HEK293 (cell line): ENCODE data around the gene CLCF1.

Source experiments
- CTCF ChIA-PET: fragments of 350-600 bp; formaldehyde crosslinking; extraction: SDS; loops from one replicate; lab custom pipeline; 2021; ENCODE audit warnings: antibody characterized with exemption; lab: Yijun Ruan, JAX
- POLR2A ChIA-PET: fragments of 300-600 bp; formaldehyde crosslinking; extraction: SDS; loops from one replicate; lab custom pipeline; 2020; ENCODE audit warnings: antibody characterized with exemption, inconsistent platforms; lab: Yijun Ruan, JAX
- H3K27ac ChIP-seq: fragments of 200-500 bp; sonication (Bioruptor generic); 2 replicates; pipeline ENCODE4 v1.5.1; 2014; ENCODE audit warnings: low read depth, low read length, control low read depth, inconsistent platforms; ENCODE audit errors: extremely low read depth
- H3K36me3 ChIP-seq, 2 experiments: fragments of 200-500 bp in 1 of 2; sonication (Bioruptor generic) in 1 of 2; 1 replicate in 1 of 2; 2 replicates in 1 of 2; pipeline ENCODE4 v1.5.1; 2014 to 2017; ENCODE audit warnings: inconsistent platforms in 2 of 2, low read length in 2 of 2; ENCODE audit not compliant: control insufficient read depth in 2 of 2, insufficient read depth in 1 of 2
- H3K4me1 ChIP-seq: fragments of 200-500 bp; sonication (Bioruptor generic); 2 replicates; pipeline ENCODE4 v1.5.1; 2014; ENCODE audit warnings: mild to moderate bottlenecking, low read length, inconsistent platforms; ENCODE audit not compliant: control insufficient read depth, insufficient read depth
- H3K4me3 ChIP-seq: 2 replicates; pipeline ENCODE4 v1.5.1; 2011; ENCODE audit warnings: low read depth, mild to moderate bottlenecking, control low read depth, low read length, moderate library complexity
- H3K9me3 ChIP-seq: fragments of 200-500 bp; sonication (Bioruptor generic); 2 replicates; pipeline ENCODE4 v1.5.1; 2014; ENCODE audit warnings: low read depth, low read length, inconsistent platforms; ENCODE audit not compliant: control insufficient read depth, insufficient read depth
- EGR2 ChIP-seq: fragments of 450-650 bp; formaldehyde crosslinking; IDR thresholded peaks from 2 replicates; pipeline ENCODE4 v1.5.1; 2016; ENCODE audit warnings: low read depth, missing biosample characterization, missing genetic modification characterization
- GLI2 ChIP-seq: fragments of 450-650 bp; formaldehyde crosslinking; IDR thresholded peaks from 2 replicates; pipeline ENCODE4; 2017; ENCODE audit warnings: missing biosample characterization, missing genetic modification characterization, low read depth, borderline replicate concordance
- GLIS1 ChIP-seq: fragments of 450-650 bp; formaldehyde crosslinking; IDR thresholded peaks from 2 replicates; pipeline ENCODE4 v1.5.1; 2016; ENCODE audit warnings: missing biosample characterization, missing genetic modification characterization
- GLIS2 ChIP-seq: fragments of 450-650 bp; formaldehyde crosslinking; IDR thresholded peaks from 2 replicates; pipeline ENCODE4 v1.5.1; 2016; ENCODE audit warnings: missing biosample characterization, missing genetic modification characterization
- KLF10 ChIP-seq: fragments of 450-650 bp; IDR thresholded peaks from 2 replicates; pipeline ENCODE4 v1.5.1; 2018; ENCODE audit warnings: missing biosample characterization, mild to moderate bottlenecking, missing genetic modification characterization
- SCRT1 ChIP-seq: fragments of 450-650 bp; formaldehyde crosslinking; IDR thresholded peaks from 2 replicates; pipeline ENCODE4 v1.5.1; 2016; ENCODE audit warnings: missing biosample characterization, missing genetic modification characterization, borderline replicate concordance
- YY1 ChIP-seq: fragments of 450-650 bp; formaldehyde crosslinking; IDR thresholded peaks from 2 replicates; pipeline ENCODE4 v1.5.1; 2018; ENCODE audit warnings: missing biosample characterization, missing genetic modification characterization
- ZFHX2 ChIP-seq: fragments of 450-650 bp; formaldehyde crosslinking; conservative IDR thresholded peaks from 2 replicates; pipeline ENCODE4 v1.5.1; 2016; ENCODE audit warnings: missing biosample characterization, missing genetic modification characterization
- ZIC2 ChIP-seq: fragments of 450-650 bp; formaldehyde crosslinking; IDR thresholded peaks from 2 replicates; pipeline ENCODE4 v1.5.1; 2016; ENCODE audit warnings: missing biosample characterization, missing genetic modification characterization
- ZNF292 ChIP-seq: fragments of 450-650 bp; formaldehyde crosslinking; IDR thresholded peaks from 2 replicates; pipeline ENCODE4 v1.5.1; 2016; ENCODE audit warnings: low read depth, missing biosample characterization, missing genetic modification characterization, borderline replicate concordance
- ZNF302 ChIP-seq: fragments of 450-650 bp; formaldehyde crosslinking; IDR thresholded peaks from 2 replicates; pipeline ENCODE4 v1.5.1; 2016; ENCODE audit warnings: missing biosample characterization, missing genetic modification characterization, low read depth
- ZNF341 ChIP-seq: fragments of 450-650 bp; formaldehyde crosslinking; IDR thresholded peaks from 2 replicates; pipeline ENCODE4; 2016; ENCODE audit warnings: low read depth, missing biosample characterization, missing genetic modification characterization
- ZNF600 ChIP-seq: fragments of 450-650 bp; formaldehyde crosslinking; IDR thresholded peaks from 2 replicates; pipeline ENCODE4 v1.5.1; 2016; ENCODE audit warnings: missing biosample characterization, missing genetic modification characterization
- TF ChIP-seq, protein P1 (sequence below): fragments of 450-650 bp; formaldehyde crosslinking; IDR thresholded peaks from 2 replicates; pipeline ENCODE4 v1.5.1; 2017; ENCODE audit warnings: missing biosample characterization, missing genetic modification characterization
- TF ChIP-seq, protein P2 (sequence below): sonication (generic); formaldehyde crosslinking; IDR thresholded peaks from 2 replicates; pipeline ENCODE4 v1.8.1; 2022; ENCODE audit warnings: mild to moderate bottlenecking, moderate library complexity, missing genetic modification reagents
- TF ChIP-seq, protein P3 (sequence below): fragments of 450-650 bp; formaldehyde crosslinking; IDR thresholded peaks from 2 replicates; pipeline ENCODE4 v1.5.1; 2016; ENCODE audit warnings: missing biosample characterization, missing genetic modification characterization
- TF ChIP-seq, protein P4 (sequence below): fragments of 450-650 bp; formaldehyde crosslinking; IDR thresholded peaks from 2 replicates; pipeline ENCODE4 v1.5.1; 2016; ENCODE audit warnings: missing biosample characterization, missing genetic modification characterization

CLCF1 gene

DNA sequence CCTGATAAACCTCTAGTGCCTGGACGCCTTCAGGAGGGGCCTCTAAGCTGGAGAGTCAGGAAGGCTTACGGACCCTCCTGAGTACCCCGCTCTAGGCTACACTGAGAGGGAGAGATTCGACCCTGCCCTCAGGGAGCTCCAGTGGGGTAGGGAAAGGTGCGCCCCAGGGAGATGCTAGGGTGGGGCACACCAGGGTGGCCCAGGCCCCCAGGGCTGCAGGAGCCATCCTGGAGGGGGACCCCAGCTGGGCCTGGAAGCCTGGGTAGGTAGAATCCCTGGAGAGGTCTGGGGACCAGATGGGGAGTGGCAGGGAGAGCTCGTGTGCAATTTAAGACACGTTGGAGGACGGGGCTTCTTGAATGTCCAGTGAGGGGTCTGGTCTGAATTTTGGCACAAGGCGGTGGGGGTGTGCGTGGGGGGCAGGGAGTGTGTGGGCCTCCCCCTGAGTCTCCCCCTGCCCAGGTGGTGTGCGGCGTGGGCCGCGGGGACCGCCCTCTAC, 46.8 kb upstream of the CLCF1 start:
- TF ChIP-seq ZNF302 (tag by site-specific recombination) (no peak), GLIS2 (tag by site-specific recombination) (peak; percentile 65), ZFHX2 (tag by site-specific recombination) (peak; percentile 53; the same call in 1 of the 2 replicates), GLIS1 (tag by site-specific recombination) (peak; percentile 99), EGR2 (tag by site-specific recombination) (peak; percentile 33; the same call in 1 of the 2 replicates), ZIC2 (peak; percentile 78), SCRT1 (tag by site-specific recombination) (no peak)
- TF ChIP-seq, protein P1, sequence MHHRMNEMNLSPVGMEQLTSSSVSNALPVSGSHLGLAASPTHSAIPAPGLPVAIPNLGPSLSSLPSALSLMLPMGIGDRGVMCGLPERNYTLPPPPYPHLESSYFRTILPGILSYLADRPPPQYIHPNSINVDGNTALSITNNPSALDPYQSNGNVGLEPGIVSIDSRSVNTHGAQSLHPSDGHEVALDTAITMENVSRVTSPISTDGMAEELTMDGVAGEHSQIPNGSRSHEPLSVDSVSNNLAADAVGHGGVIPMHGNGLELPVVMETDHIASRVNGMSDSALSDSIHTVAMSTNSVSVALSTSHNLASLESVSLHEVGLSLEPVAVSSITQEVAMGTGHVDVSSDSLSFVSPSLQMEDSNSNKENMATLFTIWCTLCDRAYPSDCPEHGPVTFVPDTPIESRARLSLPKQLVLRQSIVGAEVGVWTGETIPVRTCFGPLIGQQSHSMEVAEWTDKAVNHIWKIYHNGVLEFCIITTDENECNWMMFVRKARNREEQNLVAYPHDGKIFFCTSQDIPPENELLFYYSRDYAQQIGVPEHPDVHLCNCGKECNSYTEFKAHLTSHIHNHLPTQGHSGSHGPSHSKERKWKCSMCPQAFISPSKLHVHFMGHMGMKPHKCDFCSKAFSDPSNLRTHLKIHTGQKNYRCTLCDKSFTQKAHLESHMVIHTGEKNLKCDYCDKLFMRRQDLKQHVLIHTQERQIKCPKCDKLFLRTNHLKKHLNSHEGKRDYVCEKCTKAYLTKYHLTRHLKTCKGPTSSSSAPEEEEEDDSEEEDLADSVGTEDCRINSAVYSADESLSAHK = no peak
- ChIA-PET POLR2A (interaction anchor here (0.5 to 4.4 kb wide), 9 partner anchors 10 to 66 kb away, joined by 3 to 25 read pairs (median 4); partner anchors contain the start of genes PPP1CA and TMEM134), CTCF (interaction anchor here (0.5 to 1.6 kb wide), 6 partner anchors 8 to 1375 kb away, joined by 3 to 5 read pairs (median 4); partner anchors contain the start of gene NUDT8)
- H3K4me1 ChIP-seq = no peaks in the 10 kb centered on the region; the same call in 1 of the 2 replicates
- no peak overlapping the region for H3K4me3 ChIP-seq
- no peaks in the 10 kb centered on the region for H3K9me3 ChIP-seq
- H3K27ac ChIP-seq = peak overlapping the region; percentile 21; the same call in 1 of the 2 replicates
- H3K36me3 ChIP-seq = no peaks in the 10 kb centered on the region

DNA sequence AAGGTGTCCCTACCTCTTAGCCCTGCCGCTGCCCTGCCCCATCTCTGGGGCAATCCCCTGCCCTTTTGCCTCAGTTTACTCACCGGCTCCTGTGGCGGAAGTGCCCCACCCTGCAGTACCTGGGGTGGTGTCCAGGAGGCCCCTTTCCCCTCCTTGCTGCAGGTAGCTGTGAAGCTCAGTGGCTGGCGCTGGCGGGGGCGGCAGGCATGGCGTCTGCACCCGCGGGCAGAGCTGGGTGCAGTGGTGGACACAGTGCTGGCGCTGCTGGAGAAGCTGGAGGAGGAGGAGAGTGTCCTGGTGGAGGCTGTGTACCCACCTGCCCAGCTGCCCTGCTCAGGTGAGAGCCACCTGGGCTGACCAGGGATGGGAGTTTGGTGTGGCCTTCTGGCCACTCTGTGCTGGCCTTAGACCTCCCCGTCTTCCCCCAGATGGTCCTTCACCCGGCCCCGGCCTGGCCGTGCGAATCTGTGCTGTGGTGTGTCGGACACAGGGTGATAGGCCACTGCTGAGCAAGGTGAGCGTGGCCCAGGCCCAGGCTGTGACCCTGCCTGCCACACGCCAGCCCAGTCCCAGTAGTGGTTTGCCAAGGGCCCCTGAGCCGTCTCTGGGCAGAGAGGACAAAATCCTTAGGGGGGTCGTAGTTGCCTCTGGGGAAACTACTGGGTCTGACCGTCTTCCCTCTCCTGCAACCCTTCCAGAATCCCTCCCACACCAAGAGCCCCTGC, 46.1 kb upstream of the CLCF1 start:
- no peak overlapping the region for H3K27ac ChIP-seq
- CTCF ChIA-PET = interaction anchor here (0.6 to 1.9 kb wide), 5 partner anchors 8 to 210 kb away, joined by 3 to 8 read pairs (median 4); partner anchors contain the start of genes NUDT8 and PPP1CA

DNA sequence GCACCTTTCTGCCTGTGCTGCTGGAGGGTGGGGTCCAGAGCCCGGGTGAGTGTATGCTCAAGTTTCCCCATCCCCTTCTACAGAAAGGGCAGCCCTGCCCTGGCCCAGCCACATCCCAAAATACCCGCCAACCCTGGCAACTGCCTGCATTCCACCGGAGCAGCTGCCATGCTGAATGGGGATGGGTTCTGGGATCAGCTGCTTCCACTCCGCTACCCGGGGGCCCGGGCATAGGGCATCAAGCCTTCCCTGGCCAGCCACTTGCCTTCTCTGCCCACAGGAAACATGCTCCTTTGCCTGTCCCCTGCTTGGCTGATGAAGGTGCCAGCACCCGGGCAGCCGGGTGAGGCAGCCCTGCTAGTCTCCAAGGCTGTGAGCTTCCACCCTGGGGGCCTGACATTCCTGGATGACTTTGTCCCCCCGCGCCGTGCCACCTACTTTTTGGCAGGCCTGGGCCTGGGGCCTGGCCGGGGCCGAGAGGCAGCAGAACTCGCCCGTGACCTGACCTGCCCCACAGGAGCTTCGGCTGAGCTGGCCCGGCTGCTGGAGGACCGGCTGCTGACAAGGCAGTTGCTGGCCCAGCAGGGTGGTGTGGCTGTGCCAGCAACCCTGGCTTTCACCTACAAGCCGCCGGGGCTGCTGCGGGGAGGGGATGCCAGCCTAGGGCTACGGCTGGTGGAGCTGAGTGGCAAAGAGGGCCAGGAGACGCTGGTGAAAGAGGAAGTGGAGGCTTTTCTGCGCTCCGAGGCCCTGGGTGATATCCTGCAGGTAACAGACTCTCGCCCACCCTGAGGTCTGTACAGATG, 45.3 kb upstream of the CLCF1 start:
- no peaks in the 10 kb centered on the region; the same call in 1 of the 2 replicates for H3K4me1 ChIP-seq
- TF ChIP-seq ZNF341 = peak; percentile 86
- TF ChIP-seq, protein P2, sequence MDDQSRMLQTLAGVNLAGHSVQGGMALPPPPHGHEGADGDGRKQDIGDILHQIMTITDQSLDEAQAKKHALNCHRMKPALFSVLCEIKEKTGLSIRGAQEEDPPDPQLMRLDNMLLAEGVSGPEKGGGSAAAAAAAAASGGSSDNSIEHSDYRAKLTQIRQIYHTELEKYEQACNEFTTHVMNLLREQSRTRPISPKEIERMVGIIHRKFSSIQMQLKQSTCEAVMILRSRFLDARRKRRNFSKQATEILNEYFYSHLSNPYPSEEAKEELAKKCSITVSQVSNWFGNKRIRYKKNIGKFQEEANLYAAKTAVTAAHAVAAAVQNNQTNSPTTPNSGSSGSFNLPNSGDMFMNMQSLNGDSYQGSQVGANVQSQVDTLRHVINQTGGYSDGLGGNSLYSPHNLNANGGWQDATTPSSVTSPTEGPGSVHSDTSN (CRISPR knock-in tag) = no peak
- TF ChIP-seq, protein P3, sequence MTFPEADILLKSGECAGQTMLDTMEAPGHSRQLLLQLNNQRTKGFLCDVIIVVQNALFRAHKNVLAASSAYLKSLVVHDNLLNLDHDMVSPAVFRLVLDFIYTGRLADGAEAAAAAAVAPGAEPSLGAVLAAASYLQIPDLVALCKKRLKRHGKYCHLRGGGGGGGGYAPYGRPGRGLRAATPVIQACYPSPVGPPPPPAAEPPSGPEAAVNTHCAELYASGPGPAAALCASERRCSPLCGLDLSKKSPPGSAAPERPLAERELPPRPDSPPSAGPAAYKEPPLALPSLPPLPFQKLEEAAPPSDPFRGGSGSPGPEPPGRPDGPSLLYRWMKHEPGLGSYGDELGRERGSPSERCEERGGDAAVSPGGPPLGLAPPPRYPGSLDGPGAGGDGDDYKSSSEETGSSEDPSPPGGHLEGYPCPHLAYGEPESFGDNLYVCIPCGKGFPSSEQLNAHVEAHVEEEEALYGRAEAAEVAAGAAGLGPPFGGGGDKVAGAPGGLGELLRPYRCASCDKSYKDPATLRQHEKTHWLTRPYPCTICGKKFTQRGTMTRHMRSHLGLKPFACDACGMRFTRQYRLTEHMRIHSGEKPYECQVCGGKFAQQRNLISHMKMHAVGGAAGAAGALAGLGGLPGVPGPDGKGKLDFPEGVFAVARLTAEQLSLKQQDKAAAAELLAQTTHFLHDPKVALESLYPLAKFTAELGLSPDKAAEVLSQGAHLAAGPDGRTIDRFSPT = 0 out of 2 replicates have a peak, but pooled peaks have one; percentile 39
- ChIA-PET POLR2A (interaction anchor here (0.7 to 4.4 kb wide), 3 partner anchors 17 to 27 kb away, joined by 5 to 25 read pairs (median 7); partner anchors contain the start of genes CORO1B, PPP1CA and RAD9A), CTCF (interaction anchor here (0.6 to 1.9 kb wide), 3 partner anchors 17 to 196 kb away, joined by 3 to 8 read pairs (median 4); partner anchors contain the start of gene PPP1CA)
- no peak overlapping the region for H3K27ac ChIP-seq
- H3K9me3 ChIP-seq = no peaks in the 10 kb centered on the region
- no peak overlapping the region for H3K4me3 ChIP-seq
- no peaks in the 10 kb centered on the region for H3K36me3 ChIP-seq

More for the DNA sequence above, 46.1 kb upstream of the CLCF1 start:
- no peaks in the 10 kb centered on the region for H3K36me3 ChIP-seq
- POLR2A ChIA-PET = interaction anchor here (0.7 to 4.4 kb wide), 6 partner anchors 9 to 49 kb away, joined by 3 to 25 read pairs (median 5); partner anchors contain the start of genes CORO1B, PPP1CA and TMEM134
- H3K4me3 ChIP-seq = no peak overlapping the region
- H3K4me1 ChIP-seq = no peaks in the 10 kb centered on the region; the same call in 1 of the 2 replicates
- no peak for TF ChIP-seq YY1 (tag by site-specific recombination)
- TF ChIP-seq, protein P4, sequence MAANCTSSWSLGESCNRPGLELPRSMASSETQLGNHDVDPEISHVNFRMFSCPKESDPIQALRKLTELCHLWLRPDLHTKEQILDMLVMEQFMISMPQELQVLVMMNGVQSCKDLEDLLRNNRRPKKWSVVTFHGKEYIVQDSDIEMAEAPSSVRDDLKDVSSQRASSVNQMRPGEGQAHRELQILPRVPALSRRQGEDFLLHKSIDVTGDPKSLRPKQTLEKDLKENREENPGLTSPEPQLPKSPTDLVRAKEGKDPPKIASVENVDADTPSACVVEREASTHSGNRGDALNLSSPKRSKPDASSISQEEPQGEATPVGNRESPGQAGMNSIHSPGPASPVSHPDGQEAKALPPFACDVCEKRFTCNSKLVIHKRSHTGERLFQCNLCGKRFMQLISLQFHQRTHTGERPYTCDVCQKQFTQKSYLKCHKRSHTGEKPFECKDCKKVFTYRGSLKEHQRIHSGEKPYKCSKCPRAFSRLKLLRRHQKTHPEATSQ (tag by site-specific recombination) = no peak
- TF ChIP-seq GLI2 (tag by site-specific recombination) = no peak
- no peak for TF ChIP-seq ZNF292 (tag by site-specific recombination)
- peak; percentile 39; the same call in 1 of the 2 replicates for TF ChIP-seq ZNF600 (tag by site-specific recombination)
- TF ChIP-seq KLF10 = no peak
- no peaks in the 10 kb centered on the region for H3K9me3 ChIP-seq
